GM18861 (cell line): Measurements from ENCODE around the gene DENND4C.
"Not testable (repeated sequence)": the region's sequence is repeated elsewhere in the genome, so short reads cannot be mapped to it uniquely, and the experiment has no call there.

Experiments
- ATAC-seq: cut with Tn5 transposase; IDR thresholded peaks from one replicate; pipeline ENCODE4 v1.9.1; 2021; ENCODE audit not compliant: unreplicated experiment

The DENND4C gene

GRCh38 chr9:19265602-19266001 lies 35.1 kb downstream of the DENND4C start:
- not testable (repeated sequence) for ATAC-seq

GRCh38 chr9:19266778-19267384 lies 36.4 kb downstream of the DENND4C start:
- not testable (repeated sequence) for ATAC-seq

DNA sequence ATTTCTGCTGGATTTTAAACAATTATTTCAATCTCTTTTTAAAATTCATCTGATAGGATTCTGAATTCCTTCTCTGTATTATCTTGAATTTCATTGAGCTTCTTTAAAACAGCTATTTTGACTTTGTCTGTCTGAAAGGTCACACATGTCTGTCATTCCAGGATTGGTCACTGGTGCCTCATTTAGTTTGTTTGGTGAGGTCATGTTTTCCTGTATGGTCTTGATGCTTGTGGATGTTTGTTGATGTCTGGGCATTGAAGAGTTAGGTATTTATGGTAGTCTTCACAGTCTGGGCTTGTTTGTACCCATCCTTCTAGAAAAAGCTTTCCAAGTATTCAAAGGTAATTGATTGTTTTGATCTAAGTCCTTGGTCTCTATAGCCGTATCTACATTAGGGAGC lies 39.1 kb downstream of the DENND4C start:
- ATAC-seq, result no peak

- no peak for ATAC-seq
These were observed 40.0 kb downstream of the DENND4C start for GRCh38 chr9:19270421-19270949.

GRCh38 chr9:19271081-19271480 lies 40.6 kb downstream of the DENND4C start:
- no peak for ATAC-seq

GRCh38 chr9:19281801-19282200 lies 51.3 kb downstream of the DENND4C start:
- no peak for ATAC-seq

GRCh38 chr9:19283072-19283710 lies 52.7 kb downstream of the DENND4C start:
- ATAC-seq, result no peak

DNA sequence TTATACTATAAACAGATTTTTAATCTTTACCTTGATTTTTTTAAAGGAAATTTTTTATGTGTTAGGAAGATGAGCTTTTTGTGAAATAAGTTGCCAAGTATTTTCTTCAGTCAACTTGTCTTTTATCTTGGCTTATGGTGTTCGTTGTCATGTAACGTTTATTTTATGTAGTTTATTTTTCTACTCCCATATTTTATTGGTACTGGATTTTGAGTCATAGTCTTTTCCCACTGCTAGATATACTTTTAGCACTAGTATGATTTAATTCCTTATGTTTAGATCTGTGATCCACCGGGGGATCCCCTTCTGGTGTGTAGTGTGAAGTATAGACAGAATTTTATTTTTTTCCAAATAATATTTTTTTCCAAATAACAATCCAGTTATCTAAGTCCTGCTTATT lies 54.2 kb downstream of the DENND4C start:
- ATAC-seq, result no peak

DNA sequence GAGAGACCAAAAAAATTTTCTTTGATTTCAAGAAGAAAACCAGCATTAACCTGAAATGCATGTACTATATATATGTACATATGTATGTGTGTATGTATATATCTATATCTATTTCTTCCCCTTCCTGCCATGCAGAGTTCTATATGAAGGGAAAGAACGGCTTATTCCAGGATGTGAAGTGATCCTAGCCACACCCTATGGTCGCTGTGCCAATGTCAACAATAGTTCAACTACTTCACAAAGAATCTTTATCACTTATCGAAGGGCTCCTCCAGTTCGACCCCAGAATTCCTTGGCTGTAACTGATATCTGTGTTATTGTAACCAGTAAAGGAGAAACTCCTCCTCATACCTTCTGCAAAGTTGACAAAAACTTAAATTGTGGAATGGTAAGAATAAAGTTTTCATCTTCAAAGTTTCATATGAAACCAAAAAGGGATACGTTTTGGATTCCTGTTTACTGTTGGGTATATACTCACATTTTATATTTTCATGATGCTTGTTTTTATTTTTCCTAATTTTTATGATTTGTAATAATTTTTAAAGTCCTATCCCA lies 56.2 kb downstream of the DENND4C start:
- no peak for ATAC-seq

GRCh38 chr9:19288081-19288480 lies 57.6 kb downstream of the DENND4C start:
- ATAC-seq, result no peak

GRCh38 chr9:19290103-19290502 lies 59.6 kb downstream of the DENND4C start:
- no peak for ATAC-seq

- ATAC-seq, result no peak
These were observed 63.7 kb downstream of the DENND4C start for GRCh38 chr9:19294219-19294618.

DNA sequence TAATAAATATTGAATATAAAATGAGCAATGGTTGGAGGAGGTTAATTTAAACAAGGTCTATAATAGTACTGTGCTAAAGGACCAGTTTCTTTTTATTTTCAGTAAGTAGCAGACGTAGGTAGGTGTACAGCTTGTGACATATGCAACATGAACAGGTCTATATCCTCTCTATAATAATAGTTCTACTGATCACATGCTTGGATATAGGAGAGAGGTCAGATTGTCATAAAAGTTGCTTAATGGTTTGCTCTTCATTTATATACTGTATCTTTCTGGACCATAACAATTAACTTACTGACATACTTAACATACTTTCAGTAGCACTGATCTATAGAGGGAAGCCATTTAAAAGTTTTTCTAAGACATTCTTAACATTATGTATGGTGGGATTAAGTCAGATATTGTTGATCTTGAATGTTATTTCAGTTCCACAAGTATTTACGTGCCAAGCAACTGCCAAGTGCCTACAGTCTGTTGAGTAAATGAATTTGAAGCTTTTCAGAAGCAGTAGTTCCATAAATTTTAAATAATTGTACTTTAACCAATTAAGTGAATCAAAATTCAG lies 68.0 kb downstream of the DENND4C start:
- no peak for ATAC-seq

GRCh38 chr9:19303216-19303615 lies 72.7 kb downstream of the DENND4C start:
- ATAC-seq, result no peak

GRCh38 chr9:19306568-19306967 lies 76.1 kb downstream of the DENND4C start:
- ATAC-seq, result no peak

DNA sequence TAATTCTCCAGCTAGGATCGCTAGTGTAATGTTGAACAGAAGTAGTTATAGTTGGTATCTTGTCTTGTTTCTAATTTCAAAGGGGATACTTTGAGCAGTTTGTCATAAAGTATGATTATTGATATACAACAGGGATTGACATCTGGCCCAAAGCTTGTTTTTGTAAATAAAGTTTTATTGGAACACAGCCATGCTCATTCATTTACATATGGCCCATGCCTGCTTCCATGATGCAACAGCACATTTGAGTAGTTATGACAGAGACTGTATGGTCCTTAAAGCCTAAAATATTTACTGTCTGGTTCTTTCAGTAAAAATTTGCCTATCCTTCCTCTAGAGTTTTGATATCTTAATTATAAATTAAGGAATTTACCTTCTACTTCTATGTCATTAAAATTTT lies 79.8 kb downstream of the DENND4C start:
- ATAC-seq, result no peak

GRCh38 chr9:19313573-19313972 lies 83.1 kb downstream of the DENND4C start:
- no peak for ATAC-seq

GRCh38 chr9:19320495-19320894 lies 90.0 kb downstream of the DENND4C start:
- ATAC-seq, result no peak

GRCh38 chr9:19331877-19332276 lies 101.4 kb downstream of the DENND4C start:
- ATAC-seq, result no peak

- ATAC-seq, result no peak
These were observed 105.7 kb downstream of the DENND4C start for GRCh38 chr9:19336166-19336565.

- ATAC-seq, result no peak
These were observed 112.5 kb downstream of the DENND4C start for GRCh38 chr9:19342947-19343346.

DNA sequence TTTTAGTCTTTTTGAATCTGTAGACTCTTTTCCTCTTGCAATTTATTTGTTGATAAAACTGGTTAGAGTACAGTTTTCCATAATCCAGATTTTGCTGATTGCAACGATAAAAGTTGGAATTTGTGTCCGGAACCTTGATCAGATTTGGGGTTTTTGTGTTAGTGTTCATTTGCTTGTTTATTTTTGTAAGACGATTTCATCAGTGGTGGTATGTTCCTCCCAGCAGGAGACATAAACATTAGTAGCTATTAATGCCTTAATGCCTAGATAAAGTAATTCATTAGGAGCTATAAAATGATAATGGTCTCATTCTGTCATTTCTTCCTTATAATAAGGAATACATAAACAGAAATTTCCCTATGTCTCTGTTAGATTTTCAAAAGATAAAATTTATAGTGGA lies 128.2 kb downstream of the DENND4C start:
- ATAC-seq, result no peak
